H9 (cell line): ENCODE measurements around the gene PDE2A. TPM values are rescaled to one million over a fixed set of nuclear protein-coding genes. Genes with fewer than 3 reads are reported as not detected.

Experiments used
- DNase-seq: peaks from one replicate; pipeline ENCODE4 v3.0.0-alpha.2; 2017
- H2AFZ ChIP-seq: one replicate; pipeline ENCODE4 v1.6.1; 2013; ENCODE audit warnings: mild to moderate bottlenecking, low read length, control low read depth, moderate library complexity
- H2AK5ac ChIP-seq: 2 replicates; pipeline ENCODE4 v1.6.1; 2013; ENCODE audit warnings: low read length, control low read depth, mixed read lengths; ENCODE audit not compliant: insufficient read length
- H2BK120ac ChIP-seq: one replicate; pipeline ENCODE4 v1.6.1; 2013; ENCODE audit warnings: low read depth, mild to moderate bottlenecking, low read length, control low read depth, inconsistent platforms; ENCODE audit not compliant: poor library complexity, severe bottlenecking
- H2BK12ac ChIP-seq: 2 replicates; pipeline ENCODE4 v1.6.1; 2013; ENCODE audit warnings: low read length, control low read depth, mixed read lengths, low read depth; ENCODE audit not compliant: insufficient read length
- H2BK15ac ChIP-seq: 2 replicates; pipeline ENCODE4 v1.6.1; 2013; ENCODE audit warnings: low read depth, low read length, control low read depth
- H2BK20ac ChIP-seq: one replicate; pipeline ENCODE4 v1.6.1; 2013; ENCODE audit warnings: low read depth, mild to moderate bottlenecking, low read length, control low read depth, inconsistent platforms; ENCODE audit not compliant: poor library complexity, severe bottlenecking
- H2BK5ac ChIP-seq: 2 replicates; pipeline ENCODE4 v1.6.1; 2013; ENCODE audit warnings: low read length, control low read depth, mixed read lengths; ENCODE audit not compliant: insufficient read length
- H3K14ac ChIP-seq: 2 replicates; pipeline ENCODE4 v1.6.1; 2013; ENCODE audit warnings: low read length, control low read depth; ENCODE audit not compliant: insufficient read depth
- H3K18ac ChIP-seq: 2 replicates; pipeline ENCODE4 v1.6.1; 2013; ENCODE audit warnings: low read depth, mild to moderate bottlenecking, mixed read lengths, low read length, control low read depth; ENCODE audit not compliant: insufficient read length
- H3K23ac ChIP-seq: 2 replicates; pipeline ENCODE4 v1.6.1; 2013; ENCODE audit warnings: low read length, control low read depth, mixed read lengths, low read depth; ENCODE audit not compliant: insufficient read length
- H3K23me2 ChIP-seq: 2 replicates; pipeline ENCODE4 v1.6.1; 2013; ENCODE audit warnings: low read depth, mild to moderate bottlenecking, mixed read lengths, low read length, control low read depth; ENCODE audit not compliant: insufficient read length, poor library complexity, severe bottlenecking
- H3K27ac ChIP-seq: 2 replicates; pipeline ENCODE4 v1.5.1; 2013; ENCODE audit warnings: low read length, control low read depth, mixed read lengths, low read depth; ENCODE audit not compliant: insufficient read length
- H3K27me3 ChIP-seq: 2 replicates; pipeline ENCODE4 v1.6.1; 2013; ENCODE audit warnings: low read length, control low read depth, inconsistent platforms; ENCODE audit not compliant: insufficient read depth
- H3K4ac ChIP-seq: 2 replicates; pipeline ENCODE4 v1.6.1; 2013; ENCODE audit warnings: low read depth, mild to moderate bottlenecking, control low read depth, inconsistent platforms, low read length, moderate library complexity
- H3K4me1 ChIP-seq: 2 replicates; pipeline ENCODE4 v1.6.1; 2013; ENCODE audit warnings: low read length, control low read depth, inconsistent platforms; ENCODE audit not compliant: insufficient read depth
- H3K4me2 ChIP-seq: 2 replicates; pipeline ENCODE4 v1.6.1; 2013; ENCODE audit warnings: low read length, control low read depth, mixed read lengths; ENCODE audit not compliant: insufficient read length, insufficient read depth
- H3K56ac ChIP-seq: 2 replicates; pipeline ENCODE4 v1.6.1; 2013; ENCODE audit warnings: low read depth, mild to moderate bottlenecking, mixed read lengths, low read length, control low read depth; ENCODE audit not compliant: insufficient read length
- H3K79me1 ChIP-seq: 2 replicates; pipeline ENCODE4 v1.6.1; 2013; ENCODE audit warnings: low read depth, mild to moderate bottlenecking, moderate library complexity, low read length, control low read depth, inconsistent platforms; ENCODE audit not compliant: insufficient read depth, poor library complexity, severe bottlenecking
- H3K79me2 ChIP-seq: 2 replicates; pipeline ENCODE4 v1.6.1; 2013; ENCODE audit warnings: low read length, control low read depth, inconsistent platforms; ENCODE audit not compliant: insufficient read depth
- H3K9ac ChIP-seq: 2 replicates; pipeline ENCODE4 v1.6.1; 2013; ENCODE audit warnings: low read length, control low read depth, mixed read lengths; ENCODE audit not compliant: insufficient read length; ENCODE audit errors: extremely low read depth
- H3K9me3 ChIP-seq: one replicate; pipeline ENCODE4 v1.6.1; 2013; ENCODE audit warnings: low read depth, low read length, inconsistent platforms; ENCODE audit not compliant: control insufficient read depth
- H3T11ph ChIP-seq: one replicate; pipeline ENCODE4 v1.6.1; 2013; ENCODE audit warnings: mild to moderate bottlenecking, low read length, control low read depth, inconsistent platforms
- H4K20me1 ChIP-seq: one replicate; pipeline ENCODE4 v1.6.1; 2013; ENCODE audit not compliant: control insufficient read depth, insufficient read length, insufficient read depth
- H4K5ac ChIP-seq: 2 replicates; pipeline ENCODE4 v1.6.1; 2013; ENCODE audit warnings: low read depth, mild to moderate bottlenecking, mixed read lengths, low read length, control low read depth; ENCODE audit not compliant: insufficient read length
- H4K8ac ChIP-seq: replicated peaks from 2 replicates; pipeline ENCODE4 v1.6.1; 2013; ENCODE audit warnings: low read length, control low read depth, mixed read lengths, low read depth; ENCODE audit not compliant: insufficient read length
- H4K91ac ChIP-seq: 2 replicates; pipeline ENCODE4 v1.6.1; 2013; ENCODE audit warnings: low read depth, mild to moderate bottlenecking, moderate library complexity, mixed read lengths, low read length, control low read depth; ENCODE audit not compliant: insufficient read length
- H3K27ac Mint-ChIP-seq, 3 experiments: 2 replicates in 2 of 3; 3 replicates in 1 of 3; pipeline ENCODE4 v1.8.0; 2020 to 2021; ENCODE audit warnings: mixed read lengths in 3 of 3, mild to moderate bottlenecking in 1 of 3, moderate library complexity in 1 of 3
- H3K27me3 Mint-ChIP-seq: 2 replicates; pipeline ENCODE4 v1.8.0; 2021; ENCODE audit warnings: low read depth, mild to moderate bottlenecking, moderate library complexity, mixed read lengths
- H3K36me3 Mint-ChIP-seq, 3 experiments: 2 replicates in 2 of 3; 3 replicates in 1 of 3; pipeline ENCODE4 v1.8.0; 2020 to 2021; ENCODE audit warnings: low read depth in 3 of 3, mixed read lengths in 3 of 3; ENCODE audit not compliant: insufficient read depth in 1 of 3
- H3K4me1 Mint-ChIP-seq, 2 experiments: 2 replicates each; pipeline ENCODE4 v1.8.0; 2020; ENCODE audit warnings: mixed read lengths in 2 of 2
- H3K4me3 Mint-ChIP-seq, 2 experiments: 2 replicates in 1 of 2; 3 replicates in 1 of 2; pipeline ENCODE4 v1.8.0; 2020 to 2021; ENCODE audit warnings: mild to moderate bottlenecking in 2 of 2, mixed read lengths in 2 of 2, moderate library complexity in 1 of 2
- H3K9me3 Mint-ChIP-seq, 2 experiments: 2 replicates in 1 of 2; 3 replicates in 1 of 2; pipeline ENCODE4 v1.8.0; 2020; ENCODE audit warnings: mild to moderate bottlenecking in 2 of 2, mixed read lengths in 2 of 2, moderate library complexity in 1 of 2
- CTCF ChIP-seq: fragments of 200-600 bp; sonication (generic); conservative IDR thresholded peaks from 3 replicates; pipeline ENCODE4 v1.8.0; 2021; ENCODE audit warnings: antibody characterized with exemption, mild to moderate bottlenecking
- WGBS: extraction: QIAGEN DNeasy Blood & Tissue Kit; methylation state at CpG from one replicate; pipeline ENCODE4 v1.1.7; 2013; ENCODE audit warnings: missing lambda C conversion rate, low lambda C conversion rate, mixed read lengths; ENCODE audit not compliant: insufficient read length; ENCODE audit errors: extremely low coverage; 5-methylcytosine and 5-hydroxymethylcytosine counted together
- total RNA-seq: library from RNA; stranded (reverse); gene quantifications from 2 replicates; pipeline ENCODE4 v1.2.1, GENCODE V29; 2021

The PDE2A gene
- total RNA-seq, 1 experiment from 2014 or later: 3.4 TPM

GRCh38 chr11:72578566-72578965, 95.7 kb downstream of the PDE2A start:
- peaks cover 46% of the 10 kb centered on the region for H3K27me3 Mint-ChIP-seq
- TF ChIP-seq CTCF: no peak
- Histone ChIP-seq H3K9ac (no peak overlapping the region), H4K8ac (no peak overlapping the region), H3K14ac (no peak overlapping the region), H3K23ac (no peak overlapping the region), H2BK120ac (no peak overlapping the region), H2BK12ac (no peak overlapping the region), H3K4me2 (no peak overlapping the region), H3K79me2 (no peaks in the 10 kb centered on the region), H2BK20ac (no peak overlapping the region), H2AK5ac (no peak overlapping the region), H3K56ac (no peak overlapping the region), H3K9me3 (no peaks in the 10 kb centered on the region), H4K91ac (no peak overlapping the region), H3T11ph (no peak overlapping the region), H2BK5ac (no peak overlapping the region), H3K27me3 (no peaks in the 10 kb centered on the region), H4K20me1 (no peaks in the 10 kb centered on the region), H3K4ac (no peak overlapping the region), H4K5ac (no peak overlapping the region), H3K18ac (no peak overlapping the region), H2AFZ (no peak overlapping the region), H3K23me2 (no peaks in the 10 kb centered on the region), H3K4me1 (no peaks in the 10 kb centered on the region), H3K79me1 (no peaks in the 10 kb centered on the region), H2BK15ac (no peak overlapping the region), H3K27ac (no peak overlapping the region)
- H3K4me1 Mint-ChIP-seq: peaks cover 2 to 10% of the 10 kb centered on the region in 2 experiments; a peak in 3 of 4 replicates
- H3K27ac Mint-ChIP-seq: no peak overlapping the region
- H3K9me3 Mint-ChIP-seq: no peaks in the 10 kb centered on the region
- H3K4me3 Mint-ChIP-seq: no peak overlapping the region
- no CpG with 5 or more reads among the region's 5 CpGs for WGBS
- no peaks in the 10 kb centered on the region for H3K36me3 Mint-ChIP-seq
- DNase-seq: no peak
